SK-N-SH (cell line): Measurements from ENCODE around the gene LGALS14.

Experiments
- MAX ChIP-seq: IDR thresholded peaks from 2 replicates; pipeline ENCODE4 v1.4.0; 2012; ENCODE audit warnings: low read depth
- POLR2AphosphoS5 ChIP-seq: IDR thresholded peaks from 2 replicates; pipeline ENCODE4 v1.6.1; 2012; ENCODE audit warnings: low read depth, low read length
- TAF1 ChIP-seq: IDR thresholded peaks from 2 replicates; pipeline ENCODE4 v1.6.1; 2012; ENCODE audit warnings: low read depth, mild to moderate bottlenecking, low read length, moderate library complexity, borderline replicate concordance

GRCh38 chr19:39740395-39740794 lies 36.1 kb downstream of the LGALS14 start:
- no peak for TF ChIP-seq POLR2AphosphoS5
- TF ChIP-seq TAF1: no peak
- TF ChIP-seq MAX: no peak
